ENCODE measurements around the gene MAP2K2.
A peak's percentile ranks its signal among the peaks of the same experiment; 100 is the strongest.
"Not testable (repeated sequence)": the region's sequence is repeated elsewhere in the genome, so short reads cannot be mapped to it uniquely, and the experiment has no call there.

The MAP2K2 gene

DNA sequence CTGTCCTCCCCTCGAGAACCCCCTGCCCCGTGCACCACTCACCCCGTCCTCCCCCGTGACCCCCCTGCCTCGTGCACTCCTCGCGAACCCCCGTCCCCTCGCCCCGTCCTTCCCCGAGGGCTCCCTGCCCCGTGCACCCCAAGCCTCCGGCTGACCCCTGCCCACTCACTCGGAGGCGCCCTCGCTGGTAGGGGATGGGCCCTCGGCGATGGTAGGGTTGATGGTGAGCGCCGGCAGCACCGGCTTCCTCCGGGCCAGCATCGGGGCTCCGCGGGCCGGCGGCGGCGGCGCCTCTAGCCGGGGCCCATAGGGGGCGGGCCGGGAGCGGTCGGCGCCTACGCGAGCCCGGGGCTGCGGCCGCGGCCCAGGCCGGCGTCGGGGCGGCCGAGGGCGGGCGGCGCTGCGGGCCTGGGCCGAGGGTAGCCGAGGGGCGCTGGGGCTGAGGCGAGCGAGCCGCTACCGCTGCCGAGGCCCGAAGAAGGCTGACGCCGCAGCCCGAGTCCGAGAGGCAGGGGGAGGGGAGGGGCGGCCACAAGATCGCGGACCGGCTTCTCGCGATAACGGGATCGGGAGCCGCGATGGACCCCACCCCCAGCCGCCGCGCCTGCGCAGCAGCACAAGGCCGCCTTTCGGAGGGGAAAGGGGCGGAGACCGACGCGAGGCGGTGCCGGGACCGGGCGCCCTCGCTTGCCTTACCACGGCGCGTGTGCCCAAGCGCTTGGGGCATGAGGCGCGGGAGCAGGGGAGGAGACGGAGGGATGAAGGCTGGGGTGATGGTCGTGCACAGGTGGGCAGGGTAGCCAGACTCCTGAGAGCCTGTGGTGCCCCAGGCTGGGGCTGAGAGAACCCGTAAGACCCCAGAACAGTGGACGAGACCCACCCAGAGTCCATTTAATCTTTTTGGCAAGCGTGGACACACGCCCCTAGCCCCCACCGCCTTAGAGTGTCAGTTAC is at the start of gene MAP2K2:
Gene MAP2K2 (minus strand): TSS at position 508 of the 954 bp plus-strand sequence. CDS start 247 bp downstream, at position 261.
- peak; percentile 70 for DNase-seq

DNA sequence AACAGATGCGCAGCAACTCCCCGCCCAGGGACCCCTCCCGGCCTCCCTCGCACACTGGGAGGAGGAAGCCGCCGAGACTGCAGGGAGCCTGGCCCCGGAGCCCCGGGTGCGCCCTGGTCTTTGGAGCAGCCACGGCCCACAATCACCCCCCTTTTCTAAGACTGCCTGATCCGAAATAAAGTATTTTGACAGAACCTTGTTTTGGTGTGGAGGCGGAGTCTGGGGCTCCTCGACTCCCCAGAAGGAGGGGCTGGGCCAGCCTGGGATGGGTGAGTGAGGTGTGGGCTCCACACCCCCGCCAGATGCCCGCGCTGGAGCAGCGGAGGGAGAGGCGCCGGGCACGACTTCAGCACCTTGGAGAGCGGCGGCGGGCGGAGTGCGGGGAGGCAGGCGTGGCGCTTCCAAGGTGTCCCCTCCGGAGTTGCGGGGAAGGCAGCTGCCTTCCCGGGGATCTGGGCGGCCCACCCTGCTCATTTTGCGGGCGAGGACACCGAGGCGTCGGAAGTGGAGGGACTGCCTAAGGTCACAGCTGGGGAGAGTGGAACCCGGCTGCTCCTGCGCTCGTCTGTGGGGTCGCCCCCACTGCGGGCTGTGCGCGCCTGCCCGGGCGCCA is 49.0 kb upstream of the MAP2K2 start:
- DNase-seq, result no peak

DNA sequence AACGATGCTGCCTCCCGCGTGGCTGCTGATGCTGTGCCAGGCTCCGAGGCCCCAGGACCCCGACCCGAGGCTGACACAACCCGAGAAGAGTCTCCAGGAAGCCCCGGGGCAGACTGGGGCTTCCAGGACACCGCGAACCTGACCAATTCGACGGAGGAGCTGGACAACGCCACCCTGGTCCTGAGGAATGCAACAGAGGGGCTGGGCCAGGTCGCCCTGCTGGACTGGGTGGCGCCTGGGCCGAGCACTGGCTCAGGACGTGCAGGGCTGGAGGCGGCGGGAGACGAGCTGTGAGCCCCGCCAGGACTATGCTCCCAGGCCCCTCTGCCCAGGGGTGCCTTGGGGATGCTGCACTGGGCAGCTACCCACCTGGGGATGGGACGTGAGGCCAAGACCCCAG is 47.8 kb upstream of the MAP2K2 start:
- no peak for DNase-seq

DNA sequence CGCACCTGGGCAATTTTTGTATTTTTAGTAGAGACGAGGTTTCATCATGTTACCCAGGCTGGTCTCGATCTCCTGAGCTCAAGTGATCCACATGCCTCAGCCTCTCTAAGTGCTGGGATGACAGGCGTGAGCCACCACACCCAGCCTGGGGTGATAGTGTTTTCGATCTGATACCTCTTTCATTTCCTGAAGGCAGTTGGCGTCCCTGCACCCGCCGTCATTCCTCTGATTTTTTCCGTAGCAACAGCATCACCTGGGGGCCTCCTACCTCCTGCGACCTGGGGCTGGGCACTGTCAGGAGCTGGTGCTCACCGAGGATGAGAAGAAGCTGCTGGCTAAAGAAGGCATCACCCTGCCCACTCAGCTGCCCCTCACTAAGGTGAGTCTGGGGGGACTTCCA is 40.3 kb upstream of the MAP2K2 start:
- DNase-seq, result no peak

DNA sequence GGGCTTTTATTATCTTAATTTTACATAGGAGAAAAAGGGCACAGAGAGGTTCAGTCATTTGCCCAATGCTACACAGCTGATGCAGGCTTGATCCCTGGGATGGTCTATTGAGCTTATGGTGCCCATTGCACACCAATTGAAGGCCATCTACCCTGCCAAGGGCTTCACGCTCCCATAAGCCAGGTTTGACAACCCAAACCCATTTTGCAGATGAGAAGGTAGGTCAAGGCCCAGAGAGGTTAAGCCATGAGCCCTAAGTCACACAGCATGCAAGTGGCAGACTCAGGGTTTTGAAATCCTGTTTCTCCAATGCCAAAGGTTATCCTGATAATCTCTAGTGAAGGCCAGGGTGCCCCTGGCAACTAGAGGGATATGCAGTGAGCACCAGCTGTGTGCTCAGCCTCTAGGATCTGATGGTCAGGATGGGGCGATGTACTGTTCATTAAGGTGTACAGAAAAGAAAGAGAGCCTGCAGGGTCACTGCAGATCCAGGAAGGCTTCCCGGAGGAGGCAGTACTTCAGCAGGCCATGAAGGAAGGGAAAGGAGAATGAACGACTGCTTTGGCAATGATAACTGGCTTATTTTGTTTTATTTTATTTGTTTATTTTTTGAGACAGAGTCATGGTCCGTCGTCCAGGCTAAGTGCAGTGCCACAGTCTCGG is 37.6 kb upstream of the MAP2K2 start:
- DNase-seq, result no peak

DNA sequence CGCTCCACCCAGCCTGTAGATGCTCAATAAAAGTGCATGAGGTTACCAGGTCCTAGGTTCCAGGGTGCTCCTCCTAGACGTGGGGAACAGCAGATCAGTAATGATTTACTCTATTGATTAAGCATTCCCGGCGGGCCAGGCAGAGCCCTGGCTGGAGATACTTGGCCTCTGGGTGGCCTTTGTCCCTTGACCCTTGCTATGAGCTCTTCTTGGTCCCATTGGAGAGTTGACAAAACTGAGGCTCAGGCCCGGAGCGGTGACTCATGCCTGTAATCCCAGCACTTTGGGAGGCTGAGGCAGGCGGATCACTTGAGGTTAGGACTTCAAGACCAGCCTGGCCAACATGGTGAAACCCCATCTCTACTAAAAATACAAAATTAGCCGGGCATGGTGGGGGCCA is 34.0 kb upstream of the MAP2K2 start:
- DNase-seq, result not testable (repeated sequence)

DNA sequence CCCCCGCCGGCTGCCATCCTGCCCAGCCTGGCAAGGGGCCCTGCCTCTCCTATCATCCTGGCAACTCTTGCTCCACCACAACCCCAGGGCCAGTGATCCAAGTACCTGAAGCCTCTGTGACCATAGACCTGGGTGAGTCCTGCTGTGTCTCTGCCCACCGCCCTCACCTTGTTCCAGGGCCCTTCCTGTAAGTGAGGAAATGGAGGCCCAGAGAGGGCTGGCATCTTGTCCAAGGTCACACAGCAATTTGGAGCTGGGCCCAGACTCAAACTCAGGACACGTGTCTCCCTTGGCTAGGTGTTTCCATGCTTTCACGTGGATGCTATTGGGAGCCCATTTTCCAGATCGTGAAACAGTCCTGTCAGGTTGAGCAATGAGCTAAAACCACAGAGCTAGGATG is 33.2 kb upstream of the MAP2K2 start:
- no peak for DNase-seq

DNA sequence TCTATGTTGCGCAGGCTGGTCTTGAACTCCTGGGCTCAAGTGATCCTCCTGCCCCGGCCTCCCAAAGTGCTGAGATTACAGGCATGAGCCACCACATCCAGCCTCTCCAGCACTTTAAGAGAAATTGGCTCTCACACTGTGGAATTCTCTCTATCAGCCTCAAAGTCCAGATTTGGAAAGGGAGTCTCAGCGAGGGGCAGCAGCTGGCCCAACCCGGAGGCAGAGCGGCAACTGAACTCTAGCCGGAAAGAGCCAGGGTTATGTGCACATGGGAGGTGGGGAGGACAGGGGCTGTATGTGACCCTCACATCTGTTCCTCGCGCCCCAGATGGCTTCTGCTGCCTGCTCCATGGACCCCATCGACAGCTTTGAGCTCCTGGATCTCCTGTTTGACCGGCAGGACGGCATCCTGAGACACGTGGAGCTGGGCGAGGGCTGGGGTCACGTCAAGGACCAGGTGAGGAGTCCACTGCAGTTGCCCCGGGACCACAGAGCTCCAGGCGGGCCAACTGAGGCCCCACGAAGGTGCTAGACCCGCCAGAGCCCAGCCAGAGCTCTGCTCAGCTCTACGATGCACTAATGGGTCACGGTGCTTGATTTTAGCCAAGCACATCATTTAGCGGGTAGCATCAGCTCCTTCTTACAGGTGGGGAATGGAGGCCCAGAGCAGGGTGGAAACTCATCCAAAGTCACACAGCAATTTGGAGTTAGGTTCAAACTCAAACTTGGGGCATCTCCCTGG is 30.8 kb upstream of the MAP2K2 start:
- no peak for DNase-seq

DNA sequence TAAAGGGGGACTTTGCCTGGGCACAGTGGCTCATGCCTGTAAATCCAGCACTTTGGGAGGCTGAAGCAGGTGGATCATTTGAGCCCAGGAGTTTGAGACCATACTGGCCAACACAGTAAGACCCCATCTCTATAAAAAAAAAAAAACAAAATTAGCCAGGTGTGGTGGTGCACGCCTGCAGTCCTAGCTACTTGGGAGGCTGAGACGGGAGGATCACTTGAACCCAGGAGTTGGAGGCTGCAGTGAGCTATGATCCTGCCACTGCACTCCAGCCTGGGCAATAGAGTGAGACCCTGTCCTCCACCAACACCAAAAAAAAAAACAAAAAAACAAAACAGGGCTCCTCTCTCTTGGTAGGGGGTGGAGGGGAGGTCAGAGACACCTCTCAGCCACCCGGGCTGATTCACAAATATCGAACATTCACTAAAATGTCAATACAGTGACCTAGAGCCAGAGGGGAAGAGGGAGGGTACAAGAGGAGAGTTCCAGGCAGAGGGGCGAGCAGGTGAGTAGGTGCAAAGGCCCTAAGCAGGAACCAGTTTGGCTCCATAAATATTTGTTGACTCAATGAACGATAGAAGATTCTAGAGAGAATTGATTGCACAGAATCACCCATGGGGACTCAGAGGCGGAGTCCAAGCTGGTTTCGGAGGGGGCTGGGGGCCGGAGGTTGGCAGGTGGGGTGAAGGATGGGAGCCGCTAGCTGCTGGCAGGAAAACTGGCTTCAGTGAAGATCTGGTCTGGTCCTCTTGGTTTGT is 28.5 kb upstream of the MAP2K2 start:
- no peak for DNase-seq

DNA sequence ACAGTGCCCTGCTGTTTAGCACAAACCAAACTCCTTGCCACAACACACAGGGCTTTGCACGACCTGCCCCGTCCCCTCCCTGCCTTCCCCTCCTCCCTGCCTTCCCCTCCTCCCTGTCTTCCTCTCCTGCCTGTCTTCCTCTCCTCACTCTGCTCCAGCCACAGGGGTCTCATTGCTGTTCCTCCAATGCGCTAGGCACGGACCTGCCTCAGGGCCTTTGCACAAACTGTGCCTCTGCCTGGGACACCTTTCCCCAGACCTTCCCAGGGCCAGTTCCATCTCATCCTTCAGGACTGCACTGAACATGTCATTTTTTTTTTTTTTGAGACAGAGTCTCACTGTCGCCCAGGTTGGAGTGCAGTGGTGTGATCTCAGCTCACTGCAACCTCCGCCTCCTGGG is 27.7 kb upstream of the MAP2K2 start:
- no peak for DNase-seq

DNA sequence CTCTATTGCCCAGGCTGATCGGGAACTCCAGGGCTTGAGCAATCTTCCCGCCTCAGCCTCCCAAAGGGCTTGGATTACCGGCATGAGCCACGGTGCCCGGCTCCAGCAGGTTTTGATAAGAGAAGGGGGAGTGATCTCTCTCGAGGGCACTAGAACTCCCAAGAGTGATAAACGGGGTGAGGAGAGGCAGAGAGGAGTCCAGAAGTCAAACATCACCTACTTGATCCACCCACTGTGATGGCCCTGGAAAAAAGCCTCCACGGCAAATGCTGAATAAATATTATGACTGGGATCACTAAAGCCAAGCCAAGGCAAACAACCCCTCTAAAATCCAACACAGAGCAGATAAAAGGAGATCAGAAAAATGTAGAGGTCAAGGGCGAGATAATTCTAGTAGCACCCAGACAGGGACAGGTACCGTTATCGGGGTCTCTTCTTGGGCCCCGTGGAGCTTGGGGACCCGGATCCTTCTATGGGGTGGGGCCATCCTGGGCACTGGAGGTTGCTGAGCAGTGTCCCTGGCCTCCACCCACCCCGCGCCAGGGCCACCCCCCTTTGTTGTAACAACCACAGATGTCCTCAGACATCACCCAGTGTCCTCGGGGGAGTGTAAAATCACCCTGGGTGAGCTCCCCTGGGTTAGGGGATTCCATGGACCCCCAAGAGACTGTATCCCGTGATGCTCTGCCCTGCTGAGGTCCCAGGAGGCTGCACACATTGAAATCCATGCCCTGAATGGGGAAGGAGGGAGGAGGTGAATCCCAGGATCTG is 25.8 kb upstream of the MAP2K2 start:
- DNase-seq, result no peak

DNA sequence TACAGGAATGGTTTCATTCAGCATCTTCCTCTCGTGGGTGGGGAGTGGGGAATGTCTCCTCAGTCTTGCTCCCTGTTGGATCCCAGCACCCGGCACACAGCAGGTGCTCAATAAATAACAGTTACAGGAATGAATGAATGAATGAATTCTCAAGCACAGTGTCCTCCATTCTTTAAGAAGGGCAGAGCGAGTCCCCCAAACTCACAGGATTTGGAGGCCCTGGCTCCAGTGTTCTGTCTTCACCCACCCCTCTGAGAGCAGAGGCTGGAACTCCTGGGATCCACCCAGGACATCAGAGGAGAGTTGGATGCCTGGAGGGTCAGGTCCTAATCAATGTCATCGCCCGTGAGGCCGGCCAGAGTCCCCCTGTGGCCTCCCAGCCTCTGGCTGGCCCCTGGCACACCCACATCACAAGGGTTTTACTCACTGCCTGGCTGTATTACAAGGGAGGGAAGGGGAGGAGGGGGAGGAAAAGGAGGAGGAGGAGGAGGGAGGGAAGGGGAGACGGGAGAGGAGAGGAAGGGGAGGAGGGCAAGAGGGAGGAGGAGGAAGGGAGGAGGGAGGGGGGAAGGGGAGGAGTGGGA is 20.8 kb upstream of the MAP2K2 start:
- no peak for DNase-seq

DNA sequence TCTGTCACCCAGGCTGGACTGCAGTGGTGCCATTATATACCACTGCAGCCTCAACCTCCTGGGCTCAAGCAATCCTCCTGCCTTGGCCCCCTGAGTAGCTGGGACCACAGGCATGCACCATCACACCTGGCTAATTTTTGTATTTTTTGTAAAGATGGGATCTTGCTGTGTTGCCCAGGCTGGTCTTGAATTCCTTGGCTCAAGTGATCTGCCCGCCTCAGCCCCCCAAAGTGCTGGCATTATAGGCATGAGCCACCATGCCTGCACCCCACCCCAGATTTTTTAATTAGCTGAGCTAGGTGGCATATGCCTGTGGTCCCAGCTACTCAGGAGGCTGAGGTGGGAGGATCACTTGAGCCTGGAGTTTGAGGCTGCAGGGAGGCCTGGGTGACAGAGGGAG is 19.0 kb upstream of the MAP2K2 start:
- DNase-seq, result not testable (repeated sequence)

DNA sequence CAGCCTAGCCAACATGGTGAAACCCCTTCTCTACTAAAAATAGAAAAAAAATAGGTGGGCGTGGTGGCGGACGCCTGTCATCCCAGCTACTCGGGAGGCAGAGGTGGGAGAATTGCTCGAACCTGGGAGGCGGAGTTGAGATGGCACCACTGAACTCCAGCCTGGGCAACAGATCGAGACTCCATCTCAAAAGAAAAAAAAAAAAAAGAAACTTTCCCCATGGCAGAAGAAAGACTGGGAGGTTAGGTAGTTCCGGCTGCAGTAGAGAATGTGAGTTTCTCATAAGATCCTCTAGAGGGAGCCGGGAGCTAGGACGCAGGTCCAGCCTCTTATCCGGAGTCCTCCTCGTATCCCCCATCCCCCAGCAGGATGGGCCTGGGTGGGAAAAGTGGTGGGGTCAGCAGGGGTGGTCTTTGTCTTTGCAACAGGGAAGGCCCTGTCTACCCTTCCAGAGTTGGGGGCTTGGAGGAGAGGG is 16.4 kb upstream of the MAP2K2 start:
- peak; percentile 11 for DNase-seq

DNA sequence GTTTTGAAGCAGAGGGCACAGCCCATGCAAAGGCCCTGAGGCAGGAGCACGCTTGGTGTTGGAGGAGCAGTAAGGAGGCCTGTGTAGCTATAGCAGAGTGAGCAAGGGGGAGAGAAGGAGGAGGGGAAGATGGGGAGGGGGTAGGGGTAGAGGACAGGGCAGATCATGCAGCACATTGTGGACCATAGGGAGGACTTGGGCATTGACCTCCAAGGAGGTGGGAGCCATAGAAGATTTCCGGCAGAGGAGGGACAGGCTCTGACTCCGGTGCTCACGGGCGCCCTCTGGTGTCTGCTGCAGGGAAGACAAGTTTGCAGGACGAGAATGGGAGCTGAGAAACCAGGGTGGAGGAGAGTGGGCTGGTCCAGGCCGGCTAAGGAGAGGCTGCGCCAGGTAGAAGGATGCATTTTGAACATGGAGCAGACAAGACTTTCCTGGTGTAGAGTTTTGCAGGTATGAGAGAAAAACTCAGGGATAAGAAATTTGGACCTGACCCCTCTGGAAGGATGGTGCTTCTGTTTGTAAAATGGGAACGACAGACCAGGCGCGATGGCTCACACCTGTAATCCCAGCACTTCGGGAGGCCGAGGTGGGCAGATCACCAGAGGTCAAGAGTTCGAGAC is 15.8 kb upstream of the MAP2K2 start:
- DNase-seq, result no peak

DNA sequence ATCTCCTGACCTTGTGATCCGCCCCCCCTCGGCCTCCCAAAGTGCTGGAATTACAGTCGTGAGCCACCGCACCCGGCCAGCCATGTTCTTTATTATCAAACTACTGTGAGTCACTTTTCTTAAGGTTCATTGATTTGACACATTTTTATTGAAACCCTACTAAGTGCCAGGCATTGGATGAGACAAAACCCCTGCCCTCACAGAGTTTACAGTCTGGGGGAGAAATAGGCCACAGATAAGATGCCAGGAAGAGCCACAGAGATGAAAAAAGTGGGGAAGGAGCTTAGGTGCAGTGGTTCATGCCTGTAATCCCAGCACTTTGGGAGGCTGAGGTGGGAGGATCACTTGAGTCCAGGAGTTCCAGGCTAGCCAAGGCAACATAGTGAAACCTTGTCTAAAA is 14.5 kb upstream of the MAP2K2 start:
- DNase-seq, result no peak

DNA sequence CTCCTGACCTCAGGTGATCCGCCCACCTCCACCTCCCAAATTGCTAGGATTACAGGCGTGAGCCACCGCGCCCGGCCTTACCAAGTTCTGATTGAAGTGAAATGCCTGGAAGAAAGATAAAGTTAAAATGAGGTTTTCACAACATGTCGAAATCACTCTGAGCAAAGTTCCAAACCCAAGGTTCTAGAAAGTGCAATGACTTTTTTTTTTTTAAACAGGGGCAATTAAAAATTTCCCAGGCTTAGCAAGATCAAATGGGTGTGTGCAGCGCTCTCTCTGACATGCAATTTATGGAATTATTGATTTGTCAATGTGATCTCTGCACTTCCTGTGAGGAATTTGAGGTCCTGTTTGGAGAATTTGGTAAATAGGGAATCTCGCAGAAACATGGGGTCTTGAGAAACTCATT is 12.8 kb upstream of the MAP2K2 start:
- no peak for DNase-seq

DNA sequence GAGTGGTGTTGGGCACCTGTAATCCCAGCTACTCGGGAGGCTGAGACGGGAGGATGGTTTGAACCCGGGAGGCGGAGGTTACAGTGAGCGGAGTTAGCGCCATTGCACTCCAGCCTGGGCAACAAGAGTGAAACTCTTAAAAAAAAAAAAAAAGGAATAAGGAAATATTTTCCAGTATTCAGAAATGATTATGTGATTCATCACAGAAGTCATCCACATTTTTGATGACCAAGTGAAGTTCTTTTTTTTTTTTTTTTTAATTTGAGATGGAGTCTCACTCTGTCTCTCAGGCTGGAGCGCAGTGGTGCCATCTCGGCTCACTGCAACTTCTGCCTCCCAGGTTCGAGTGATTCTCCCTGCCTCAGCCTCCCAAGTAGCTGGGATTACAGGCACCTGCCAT is 11.5 kb upstream of the MAP2K2 start:
- DNase-seq, result not testable (repeated sequence)

DNA sequence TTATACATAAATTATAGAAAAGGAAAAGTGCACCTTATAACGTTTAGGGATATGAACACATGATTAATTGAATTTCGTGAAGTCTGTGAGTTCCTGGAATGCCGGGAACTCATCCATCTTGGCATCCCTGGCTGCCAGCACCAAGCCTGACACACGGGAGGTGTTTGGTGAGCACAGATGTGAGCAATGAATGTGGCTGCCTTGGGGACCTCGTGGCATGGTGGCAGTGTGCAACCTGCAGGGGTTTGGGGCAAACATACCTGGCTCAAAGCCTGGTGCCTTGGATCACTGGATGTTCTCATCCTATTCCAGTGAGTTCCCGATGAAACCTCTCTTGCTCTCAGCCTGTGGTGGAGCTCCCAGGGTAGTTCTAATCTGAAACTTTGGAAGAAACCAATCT is 10.4 kb upstream of the MAP2K2 start:
- no peak for DNase-seq

DNA sequence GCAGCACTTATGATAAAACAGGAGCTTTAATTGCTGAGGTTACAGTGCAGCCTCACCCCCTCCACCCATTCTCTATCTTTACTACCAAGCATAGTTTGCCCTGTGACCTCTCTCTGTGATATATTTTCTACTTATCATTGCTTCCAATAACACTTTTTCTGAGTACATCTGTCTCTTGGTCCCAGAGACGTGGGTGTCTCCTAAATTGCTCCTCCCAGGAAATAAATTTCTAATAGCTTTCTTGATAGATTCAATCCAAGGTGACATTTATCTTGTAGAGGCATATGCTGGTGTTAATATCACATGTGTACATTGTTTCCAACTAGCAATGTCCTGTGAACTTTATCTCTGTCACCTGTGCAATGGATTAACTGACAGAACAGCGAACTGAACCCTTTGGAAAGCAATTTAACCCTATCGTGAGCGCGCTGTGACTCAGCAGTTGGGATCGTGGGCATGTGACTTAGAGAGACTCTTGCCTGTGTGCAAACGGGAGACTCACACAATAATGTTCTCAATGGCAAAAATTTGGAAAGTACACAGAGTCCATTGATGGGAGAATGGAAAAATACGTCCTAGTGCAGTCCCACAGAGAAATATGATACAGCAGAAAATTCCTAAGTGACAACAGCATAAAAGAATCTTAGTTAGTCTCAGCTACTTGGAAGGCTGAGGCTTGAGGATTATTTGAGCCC is 7.0 kb upstream of the MAP2K2 start:
- DNase-seq, result no peak
